DND-41 (cell line): Measurements from ENCODE around the gene KRT34.

ENCODE experiments used
- ATAC-seq: fragments of 200-7000 bp; cut with Tn5 transposase; 3 replicates; pipeline ENCODE4 v1.9.1; 2021; ENCODE audit warnings: low read depth; ENCODE audit not compliant: insufficient read depth
- DNase-seq: peaks from one replicate; pipeline ENCODE4 v3.0.0-alpha.2; 2020
- H2AFZ ChIP-seq: 2 replicates; pipeline ENCODE4 v1.6.0; 2012; ENCODE audit warnings: low read depth, low read length
- H3K27ac ChIP-seq: 2 replicates; pipeline ENCODE4 v1.5.1; 2012; ENCODE audit warnings: low read length, inconsistent platforms
- H3K27me3 ChIP-seq: fragments of 200-600 bp; sonication (generic); 2 replicates; pipeline ENCODE4 v1.6.0; 2012; ENCODE audit warnings: low read length, mild to moderate bottlenecking, inconsistent platforms; ENCODE audit not compliant: insufficient read depth, poor library complexity
- H3K36me3 ChIP-seq: 2 replicates; pipeline ENCODE4 v1.5.1; 2012; ENCODE audit warnings: low read length, inconsistent platforms; ENCODE audit not compliant: insufficient read depth
- H3K4me1 ChIP-seq: 2 replicates; pipeline ENCODE4 v1.5.1; 2012; ENCODE audit warnings: mild to moderate bottlenecking, low read length; ENCODE audit not compliant: insufficient read depth
- H3K4me2 ChIP-seq: 2 replicates; pipeline ENCODE4 v1.6.0; 2012; ENCODE audit warnings: mild to moderate bottlenecking, moderate library complexity, low read length, inconsistent platforms; ENCODE audit not compliant: insufficient read depth
- H3K4me3 ChIP-seq, 2 experiments: fragments of 200-600 bp in 1 of 2; shearing (Covaris generic) in 1 of 2; 2 replicates each; pipeline ENCODE4 v1.5.1; 2012 to 2016; ENCODE audit warnings: inconsistent platforms in 2 of 2, low read length in 2 of 2, mild to moderate bottlenecking in 2 of 2, low read depth in 1 of 2, moderate library complexity in 1 of 2
- H3K79me2 ChIP-seq: 2 replicates; pipeline ENCODE4 v1.6.0; 2012; ENCODE audit warnings: low read length, inconsistent platforms; ENCODE audit not compliant: insufficient read depth
- H3K9ac ChIP-seq: 2 replicates; pipeline ENCODE4 v1.6.0; 2012; ENCODE audit warnings: low read depth, mild to moderate bottlenecking, inconsistent platforms, low read length, moderate library complexity
- H3K9me3 ChIP-seq: 2 replicates; pipeline ENCODE4 v1.5.1; 2012; ENCODE audit warnings: low read length, moderate library complexity, mild to moderate bottlenecking, inconsistent platforms; ENCODE audit not compliant: insufficient read depth, severe bottlenecking
- H4K20me1 ChIP-seq: 2 replicates; pipeline ENCODE4 v1.6.0; 2012; ENCODE audit warnings: low read length; ENCODE audit not compliant: insufficient read depth
- EZH2 ChIP-seq: IDR thresholded peaks from 3 replicates; pipeline ENCODE4 v1.6.1; 2012; ENCODE audit warnings: borderline replicate concordance, low read depth, mild to moderate bottlenecking, moderate library complexity, low read length, inconsistent platforms; ENCODE audit not compliant: severe bottlenecking
- TF ChIP-seq, protein P1 (sequence below): IDR thresholded peaks from 2 replicates; pipeline ENCODE4 v1.5.1; 2012; ENCODE audit warnings: borderline replicate concordance, low read length, moderate library complexity, mild to moderate bottlenecking; ENCODE audit not compliant: poor library complexity, severe bottlenecking; ENCODE audit errors: extremely low read depth

KRT34 gene

DNA sequence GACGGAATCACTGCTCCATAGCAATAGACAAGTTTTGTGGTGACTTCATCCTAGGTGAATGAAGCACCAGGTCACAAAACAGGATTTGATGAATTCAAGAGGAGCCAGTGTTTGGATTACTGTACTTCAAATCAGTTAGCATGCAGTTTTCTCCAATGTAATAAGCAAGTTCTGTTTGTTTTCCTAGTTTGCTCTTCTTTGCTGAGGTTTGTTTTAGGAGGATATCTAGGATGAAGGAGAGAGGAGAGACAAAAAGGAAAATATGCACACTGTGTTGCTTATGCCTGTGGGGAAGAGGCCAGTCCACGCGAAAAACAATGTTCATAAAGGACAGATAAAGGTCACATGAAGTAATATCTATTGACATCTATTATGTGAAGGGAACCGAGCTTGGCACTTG lies 33.3 kb upstream of the KRT34 start:
- no peaks in the 10 kb centered on the region for H3K9me3 ChIP-seq
- H4K20me1 ChIP-seq, result no peaks in the 10 kb centered on the region
- no peaks in the 10 kb centered on the region for H3K36me3 ChIP-seq
- no peaks in the 10 kb centered on the region for H3K4me1 ChIP-seq
- no peak overlapping the region for H3K4me3 ChIP-seq
- no peak for ATAC-seq
- H3K9ac ChIP-seq, result no peak overlapping the region
- DNase-seq, result no peak
- TF ChIP-seq, protein P1, sequence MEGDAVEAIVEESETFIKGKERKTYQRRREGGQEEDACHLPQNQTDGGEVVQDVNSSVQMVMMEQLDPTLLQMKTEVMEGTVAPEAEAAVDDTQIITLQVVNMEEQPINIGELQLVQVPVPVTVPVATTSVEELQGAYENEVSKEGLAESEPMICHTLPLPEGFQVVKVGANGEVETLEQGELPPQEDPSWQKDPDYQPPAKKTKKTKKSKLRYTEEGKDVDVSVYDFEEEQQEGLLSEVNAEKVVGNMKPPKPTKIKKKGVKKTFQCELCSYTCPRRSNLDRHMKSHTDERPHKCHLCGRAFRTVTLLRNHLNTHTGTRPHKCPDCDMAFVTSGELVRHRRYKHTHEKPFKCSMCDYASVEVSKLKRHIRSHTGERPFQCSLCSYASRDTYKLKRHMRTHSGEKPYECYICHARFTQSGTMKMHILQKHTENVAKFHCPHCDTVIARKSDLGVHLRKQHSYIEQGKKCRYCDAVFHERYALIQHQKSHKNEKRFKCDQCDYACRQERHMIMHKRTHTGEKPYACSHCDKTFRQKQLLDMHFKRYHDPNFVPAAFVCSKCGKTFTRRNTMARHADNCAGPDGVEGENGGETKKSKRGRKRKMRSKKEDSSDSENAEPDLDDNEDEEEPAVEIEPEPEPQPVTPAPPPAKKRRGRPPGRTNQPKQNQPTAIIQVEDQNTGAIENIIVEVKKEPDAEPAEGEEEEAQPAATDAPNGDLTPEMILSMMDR, result no peak
- no peak for TF ChIP-seq EZH2
- peaks cover 5% of the 10 kb centered on the region for H3K27me3 ChIP-seq
- H3K27ac ChIP-seq, result no peak overlapping the region
- H3K79me2 ChIP-seq, result no peaks in the 10 kb centered on the region
- no peak overlapping the region for H3K4me2 ChIP-seq
- no peak overlapping the region for H2AFZ ChIP-seq

DNA sequence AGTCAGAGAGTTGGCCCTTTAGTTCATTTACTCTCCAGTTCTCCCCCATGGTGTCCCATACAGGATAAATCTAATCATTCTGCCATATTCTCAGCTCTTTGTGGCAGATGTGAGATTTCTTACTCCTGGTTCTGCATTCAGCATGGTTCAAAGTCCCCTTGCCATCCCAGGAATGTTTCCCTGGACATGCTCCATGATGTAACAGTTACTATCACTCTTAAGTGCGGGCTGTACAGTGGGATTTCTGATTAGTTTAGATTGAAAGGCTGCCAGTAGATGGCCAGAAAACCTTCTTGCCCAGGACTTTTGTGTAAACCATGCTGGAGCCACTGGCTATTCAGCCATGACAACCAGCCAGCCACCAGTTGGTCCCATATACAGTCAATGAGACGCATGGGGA lies 31.9 kb upstream of the KRT34 start:
- no peak for DNase-seq
- no peaks in the 10 kb centered on the region for H3K79me2 ChIP-seq
- H3K27me3 ChIP-seq, result peaks cover 10% of the 10 kb centered on the region
- no peak overlapping the region for H3K9ac ChIP-seq
- H3K9me3 ChIP-seq, result no peaks in the 10 kb centered on the region
- no peak overlapping the region for H3K4me2 ChIP-seq
- TF ChIP-seq, protein P1, result no peak
- no peak for TF ChIP-seq EZH2
- no peaks in the 10 kb centered on the region for H3K4me1 ChIP-seq
- no peaks in the 10 kb centered on the region for H3K36me3 ChIP-seq
- no peak for ATAC-seq
- no peak overlapping the region for H2AFZ ChIP-seq
- no peak overlapping the region for H3K27ac ChIP-seq
- H3K4me3 ChIP-seq, result no peak overlapping the region
- H4K20me1 ChIP-seq, result no peaks in the 10 kb centered on the region

DNA sequence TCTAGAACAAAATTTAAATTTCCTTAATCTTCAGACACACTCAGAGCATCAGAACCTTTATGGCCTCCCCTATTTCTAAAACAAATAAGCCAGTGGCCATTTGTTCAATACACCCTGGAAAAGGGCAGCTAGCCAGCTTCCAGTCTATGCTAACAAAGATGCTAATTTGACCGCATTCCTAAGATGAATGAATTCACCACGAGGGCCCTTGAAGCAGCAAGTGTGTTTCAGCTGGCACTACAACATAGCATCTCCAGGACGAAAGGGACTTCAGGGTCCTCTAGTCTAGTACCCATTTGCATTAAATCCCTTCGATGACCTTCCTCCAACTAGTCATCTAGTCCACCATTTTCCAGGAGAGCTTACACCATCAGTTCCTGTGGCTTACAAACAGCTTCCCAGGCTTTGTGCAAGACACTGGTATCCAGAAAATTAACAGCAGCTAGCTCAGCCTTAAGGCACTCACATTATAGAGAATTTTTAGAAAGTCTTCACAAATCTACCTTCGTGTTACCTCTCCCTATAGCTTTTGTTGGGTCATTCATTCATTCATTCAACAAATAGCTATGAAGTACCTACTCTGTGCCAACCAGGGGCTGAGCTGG lies 31.3 kb upstream of the KRT34 start:
- Histone ChIP-seq H3K9me3 (no peaks in the 10 kb centered on the region), H2AFZ (no peak overlapping the region), H3K27me3 (peaks cover 10% of the 10 kb centered on the region), H3K4me2 (no peak overlapping the region), H3K9ac (no peak overlapping the region), H3K79me2 (no peaks in the 10 kb centered on the region), H3K27ac (no peak overlapping the region), H3K4me1 (no peaks in the 10 kb centered on the region), H3K36me3 (no peaks in the 10 kb centered on the region), H4K20me1 (0 out of 2 replicates have a peak, but pooled peaks cover 3% of the 10 kb centered on the region), H3K4me3 (no peak overlapping the region)
- ATAC-seq (no peak), DNase-seq (no peak)
- TF ChIP-seq, protein P1, result no peak
- no peak for TF ChIP-seq EZH2
